Measurements from ENCODE around the gene CMTM7.

CMTM7 gene

DNA sequence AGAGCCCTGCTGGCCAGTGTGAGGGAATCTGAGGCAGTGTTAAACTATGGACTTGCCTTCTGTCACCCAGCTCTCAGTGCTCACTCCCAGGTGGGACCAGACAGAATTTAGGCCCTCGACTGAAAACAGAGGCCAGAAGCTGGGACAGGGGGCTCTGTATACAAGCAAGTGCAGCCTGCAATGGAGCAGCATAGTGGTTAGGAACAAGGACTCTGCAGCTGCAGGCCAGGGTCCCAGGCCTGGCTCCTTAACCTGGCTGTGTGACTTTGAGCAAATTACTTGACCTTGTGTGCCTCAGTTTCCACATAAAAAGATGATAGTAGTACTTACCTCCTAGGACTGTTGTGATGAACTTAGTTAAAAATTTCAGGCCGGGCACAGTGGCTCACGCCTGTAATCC, 39.8 kb downstream of the CMTM7 start:
- TF ChIP-seq, protein P1, sequence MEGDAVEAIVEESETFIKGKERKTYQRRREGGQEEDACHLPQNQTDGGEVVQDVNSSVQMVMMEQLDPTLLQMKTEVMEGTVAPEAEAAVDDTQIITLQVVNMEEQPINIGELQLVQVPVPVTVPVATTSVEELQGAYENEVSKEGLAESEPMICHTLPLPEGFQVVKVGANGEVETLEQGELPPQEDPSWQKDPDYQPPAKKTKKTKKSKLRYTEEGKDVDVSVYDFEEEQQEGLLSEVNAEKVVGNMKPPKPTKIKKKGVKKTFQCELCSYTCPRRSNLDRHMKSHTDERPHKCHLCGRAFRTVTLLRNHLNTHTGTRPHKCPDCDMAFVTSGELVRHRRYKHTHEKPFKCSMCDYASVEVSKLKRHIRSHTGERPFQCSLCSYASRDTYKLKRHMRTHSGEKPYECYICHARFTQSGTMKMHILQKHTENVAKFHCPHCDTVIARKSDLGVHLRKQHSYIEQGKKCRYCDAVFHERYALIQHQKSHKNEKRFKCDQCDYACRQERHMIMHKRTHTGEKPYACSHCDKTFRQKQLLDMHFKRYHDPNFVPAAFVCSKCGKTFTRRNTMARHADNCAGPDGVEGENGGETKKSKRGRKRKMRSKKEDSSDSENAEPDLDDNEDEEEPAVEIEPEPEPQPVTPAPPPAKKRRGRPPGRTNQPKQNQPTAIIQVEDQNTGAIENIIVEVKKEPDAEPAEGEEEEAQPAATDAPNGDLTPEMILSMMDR (conservative IDR thresholded peaks at IDR 0.05; ENCODE audit: low read depth, low read length), result no peak
- no peak for DNase-seq (ENCODE audit: low read depth)
- H3K4me3 ChIP-seq (ENCODE audit: low read length), result no peak overlapping the region

DNA sequence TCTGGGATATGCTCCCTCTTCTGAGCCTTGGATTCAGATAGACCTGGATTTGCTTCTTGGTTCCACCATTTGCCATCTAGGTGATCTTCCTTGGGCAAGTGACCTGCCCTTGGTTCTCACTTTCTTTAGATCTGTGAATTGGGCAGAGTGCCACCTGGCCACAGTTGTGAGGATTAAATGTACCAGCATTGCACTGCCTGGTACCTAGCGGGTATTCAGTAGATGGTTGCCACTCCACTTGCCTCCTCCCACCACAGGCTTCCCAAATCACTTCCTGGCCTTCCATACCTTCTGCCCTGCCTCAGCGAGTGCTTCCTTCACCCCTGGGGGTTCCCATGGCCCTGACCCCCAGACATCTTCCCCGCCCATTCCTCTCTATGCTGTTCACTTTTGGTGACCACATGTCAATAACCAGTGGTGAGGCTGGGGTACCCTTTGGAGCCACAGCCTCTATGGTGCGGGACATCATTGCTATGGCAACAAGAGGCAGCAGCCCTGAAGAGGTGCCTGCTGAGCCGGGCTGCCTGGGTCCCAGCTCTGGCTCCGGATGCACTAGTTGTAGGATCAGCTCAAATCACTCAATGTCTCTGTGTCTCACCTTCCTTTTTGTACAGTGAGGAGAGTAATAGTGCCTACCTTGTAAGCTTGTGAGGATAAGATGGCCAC, 40.5 kb downstream of the CMTM7 start:
- TF ChIP-seq, protein P1 (conservative IDR thresholded peaks at IDR 0.05; ENCODE audit: low read depth, low read length), result no peak
- DNase-seq (ENCODE audit: low read depth), result no peak
- H3K4me3 ChIP-seq (ENCODE audit: low read length), result no peak overlapping the region

DNA sequence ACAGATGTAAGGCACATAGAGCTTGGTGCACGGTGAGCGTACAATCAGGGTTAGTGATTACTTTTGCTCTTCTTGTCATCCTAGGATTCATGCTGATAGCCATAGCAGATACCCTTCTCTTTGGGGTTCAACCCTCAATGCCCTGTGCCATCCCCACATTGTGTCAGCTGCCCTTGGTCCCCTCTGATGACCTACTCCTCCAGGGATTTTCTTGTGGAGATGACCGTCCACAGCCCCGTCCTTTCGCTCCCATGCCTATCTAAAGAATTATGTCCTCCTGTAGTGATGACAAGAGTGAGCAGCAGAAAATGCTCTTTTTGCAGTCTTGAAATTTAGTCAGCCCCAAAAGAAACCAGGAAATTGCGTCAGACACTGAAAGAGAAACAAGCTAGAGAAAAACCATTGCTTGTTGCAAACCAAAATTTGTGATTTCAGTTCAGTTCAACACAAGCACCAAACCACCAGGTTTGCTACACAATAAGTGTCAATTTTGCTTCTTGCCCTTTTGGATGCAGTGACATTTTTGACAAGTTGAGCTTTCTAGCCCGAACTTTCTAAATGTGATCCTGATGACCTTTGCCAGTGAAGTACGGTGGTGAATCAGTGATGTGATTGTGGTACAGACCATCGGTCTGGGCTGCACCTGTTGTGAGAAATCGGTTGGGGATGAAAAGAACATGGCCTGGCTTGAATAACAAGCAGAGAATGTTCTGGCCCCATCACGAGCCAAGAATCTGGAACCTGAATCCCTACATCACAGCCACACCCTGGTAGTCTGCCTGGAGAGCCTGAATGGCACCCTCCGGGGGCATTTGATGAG, 41.3 kb downstream of the CMTM7 start:
- TF ChIP-seq, protein P1 (conservative IDR thresholded peaks at IDR 0.05; ENCODE audit: low read depth, low read length), result no peak
- no peak for DNase-seq (ENCODE audit: low read depth)
- no peak overlapping the region for H3K4me3 ChIP-seq (ENCODE audit: low read length)

DNA sequence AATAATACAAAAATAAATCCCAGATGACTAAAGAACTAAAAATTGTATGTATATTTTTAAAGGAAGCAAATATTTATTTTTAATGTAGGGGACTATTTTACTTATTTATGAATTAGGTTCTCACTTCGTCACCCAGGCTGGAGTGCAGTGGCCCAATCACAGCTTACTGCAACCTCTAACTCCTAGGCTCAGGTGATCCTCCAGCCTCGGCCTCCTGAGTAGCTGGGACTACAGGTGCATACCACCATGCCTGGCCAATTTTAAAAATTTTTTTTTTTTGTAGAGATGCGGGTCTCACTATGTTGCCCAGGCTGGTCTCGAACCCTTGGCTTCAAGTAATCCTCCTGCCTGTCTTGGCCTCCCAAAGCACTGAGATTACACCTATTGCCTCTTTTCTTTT, 42.6 kb downstream of the CMTM7 start:
- no peak for DNase-seq (ENCODE audit: low read depth)
- H3K4me3 ChIP-seq (ENCODE audit: low read length), result no peak overlapping the region
- TF ChIP-seq, protein P1 (conservative IDR thresholded peaks at IDR 0.05; ENCODE audit: low read depth, low read length), result no peak

DNA sequence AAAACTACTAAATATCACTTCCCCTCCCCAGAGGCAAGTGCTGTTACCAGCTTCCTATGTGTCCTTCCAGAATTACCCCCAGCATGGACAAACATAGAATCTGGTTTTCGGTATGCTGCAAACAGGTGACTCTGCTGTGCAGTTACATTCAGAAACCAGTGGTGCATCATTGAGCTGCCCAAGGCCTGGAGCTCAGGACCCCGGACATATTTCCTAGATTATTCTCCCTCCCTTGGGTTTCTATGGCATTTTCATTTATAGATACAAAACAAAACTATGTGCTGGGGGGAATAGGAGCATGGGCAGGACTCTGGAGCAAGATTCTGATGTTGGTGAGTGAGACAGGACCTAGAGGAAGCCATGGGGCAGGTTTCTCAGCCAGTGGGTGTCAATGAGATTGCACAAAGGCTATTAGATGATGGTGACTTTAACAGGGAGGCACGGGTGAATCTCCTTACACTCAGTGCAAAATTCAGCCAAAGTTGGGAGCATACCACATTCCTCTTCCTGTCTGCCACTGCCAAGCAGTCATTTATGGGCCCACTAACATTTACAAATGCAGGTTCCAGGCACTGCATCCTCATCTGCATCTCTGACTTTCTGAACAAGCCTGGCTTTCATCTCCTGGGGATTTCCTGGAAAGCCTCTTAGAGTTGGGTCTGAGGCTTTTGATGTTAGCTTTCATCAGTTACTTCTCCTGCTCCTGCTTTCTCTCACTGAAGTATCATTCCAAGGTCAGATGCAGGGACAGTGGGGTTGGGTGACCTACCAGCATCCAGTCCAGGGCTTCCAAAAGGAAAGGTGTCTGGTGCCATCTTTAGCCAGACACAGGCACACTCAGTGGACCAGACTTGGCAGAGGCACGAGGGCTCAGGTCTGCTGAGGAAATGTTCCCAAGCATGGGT, 44.5 kb downstream of the CMTM7 start:
- TF ChIP-seq, protein P1 (conservative IDR thresholded peaks at IDR 0.05; ENCODE audit: low read depth, low read length), result no peak
- DNase-seq (ENCODE audit: low read depth), result no peak
- no peak overlapping the region for H3K4me3 ChIP-seq (ENCODE audit: low read length)

DNA sequence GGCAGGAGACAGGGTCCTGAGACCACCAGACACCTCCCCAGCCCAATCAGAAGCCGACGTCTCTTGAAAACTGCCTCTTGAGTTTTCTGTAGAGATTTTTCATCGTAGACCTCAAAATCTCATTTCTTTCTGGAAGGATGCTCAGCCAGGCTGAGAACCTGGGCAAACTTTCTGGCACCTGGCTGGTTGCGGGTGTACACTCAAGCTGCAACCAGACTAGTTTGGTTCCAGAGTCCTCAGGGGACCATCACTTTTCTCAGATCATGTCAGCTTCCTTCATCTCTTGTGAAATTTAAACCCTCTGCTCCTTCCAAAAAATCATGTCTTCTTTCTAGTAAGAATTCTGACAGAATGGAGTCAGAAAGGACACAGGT, 45.1 kb downstream of the CMTM7 start:
- TF ChIP-seq, protein P1 (conservative IDR thresholded peaks at IDR 0.05; ENCODE audit: low read depth, low read length), result no peak
- DNase-seq (ENCODE audit: low read depth), result no peak
- H3K4me3 ChIP-seq (ENCODE audit: low read length), result no peak overlapping the region

Measured in retinal pigment epithelial cell (primary cell).